HCT116 (cell line): ENCODE data around the gene GMDS. TPM values are rescaled to one million over a fixed set of nuclear protein-coding genes. Genes with fewer than 3 reads are reported as not detected.

Experiments
- ATAC-seq: fragments of 200-7000 bp; cut with Tn5 transposase; 2 replicates; pipeline ENCODE4 v1.9.1; 2020; ENCODE audit warnings: mild to moderate bottlenecking, moderate library complexity
- BruUV-seq: library from RNA; stranded (reverse); fragments of 400-500 nt; replicated peaks from 2 replicates; lab custom pipeline; 2021; lab: Mats Ljungman, UMichigan
- CTCF ChIA-PET: fragments of 300-600 bp; sonication (Branson Sonifier 250); formaldehyde crosslinking; loops from one replicate; lab custom pipeline; 2021; ENCODE audit warnings: antibody characterized with exemption; lab: Charles Lee
- POLR2A ChIA-PET: fragments of 300-600, 350-600 bp; sonication (Branson Sonifier 250); formaldehyde crosslinking; loops from one replicate; lab custom pipeline; 2021; ENCODE audit warnings: antibody characterized with exemption; lab: Charles Lee
- RAD21 ChIA-PET, 2 experiments: fragments of 300-600 bp; sonication (Branson Sonifier 250); formaldehyde crosslinking; loops; one replicate each; lab custom pipeline; 2023; ENCODE audit warnings: low total read pairs in 2 of 2; ENCODE audit not compliant: uncharacterized antibody in 2 of 2, unreplicated experiment in 2 of 2, low non-redundant PET in 1 of 2; lab: Charles Lee
- DNase-seq: peaks from one replicate; pipeline ENCODE4 v3.0.0-alpha.2; 2010; ENCODE audit warnings: low read depth, low spot score
- H2AFZ ChIP-seq: fragments of 200-600 bp; shearing (Covaris generic), sonication (generic); 2 replicates; pipeline ENCODE4 v1.6.1; 2017; ENCODE audit warnings: low read depth, mixed run types, mixed read lengths, antibody characterized with exemption, low read length; ENCODE audit not compliant: poor library complexity, severe bottlenecking
- H3K27ac ChIP-seq: 2 replicates; pipeline ENCODE4 v1.5.1; 2012; ENCODE audit warnings: low read depth, low read length
- H3K27me3 ChIP-seq: fragments of 200-600 bp; sonication (generic); 2 replicates; pipeline ENCODE4 v1.6.1; 2016; ENCODE audit warnings: mixed run types, low read length, mixed read lengths; ENCODE audit not compliant: insufficient read depth
- H3K36me3 ChIP-seq, 2 experiments: fragments of 200-500 bp in 1 of 2; fragments of 200-600 bp in 1 of 2; sonication (Bioruptor generic) in 1 of 2; sonication (generic) in 1 of 2; 2 replicates each; pipeline versions ENCODE4 v1.5.1 to v1.6.1; 2014 to 2016; ENCODE audit warnings: low read length in 2 of 2, inconsistent platforms in 1 of 2, mixed read lengths in 1 of 2, mixed run types in 1 of 2; ENCODE audit not compliant: insufficient read depth in 2 of 2, control insufficient read depth in 1 of 2
- H3K4me1 ChIP-seq, 2 experiments: fragments of 200-600 bp in 1 of 2; sonication (generic) in 1 of 2; 2 replicates each; pipeline versions ENCODE4 v1.5.1 to v1.6.1; 2012 to 2017; ENCODE audit warnings: low read length in 2 of 2, inconsistent platforms in 1 of 2, mild to moderate bottlenecking in 1 of 2, mixed read lengths in 1 of 2, mixed run types in 1 of 2, moderate library complexity in 1 of 2; ENCODE audit not compliant: insufficient read depth in 2 of 2, control insufficient read depth in 1 of 2
- H3K4me2 ChIP-seq: fragments of 200-600 bp; sonication (generic); 2 replicates; pipeline ENCODE4 v1.6.1; 2017; ENCODE audit warnings: mixed run types, low read length, mixed read lengths
- H3K4me3 ChIP-seq, 2 experiments: fragments of 200-600 bp in 1 of 2; sonication (generic) in 1 of 2; replicated peaks in 1 of 2; 2 replicates each; pipeline ENCODE4 v1.5.1; 2011 to 2016; ENCODE audit warnings: low read length in 2 of 2, control low read depth in 1 of 2, low read depth in 1 of 2, mild to moderate bottlenecking in 1 of 2, mixed read lengths in 1 of 2, mixed run types in 1 of 2
- H3K79me2 ChIP-seq: fragments of 200-600 bp; sonication (generic); 2 replicates; pipeline ENCODE4 v1.6.1; 2017; ENCODE audit warnings: mild to moderate bottlenecking, mixed run types, low read length, moderate library complexity, mixed read lengths; ENCODE audit not compliant: insufficient read depth
- H3K9ac ChIP-seq: fragments of 200-600 bp; sonication (generic); 2 replicates; pipeline ENCODE4 v1.6.1; 2016; ENCODE audit warnings: low read length, mixed read lengths
- H3K9me2 ChIP-seq: fragments of 200-600 bp; sonication (generic), shearing (Covaris generic); 2 replicates; pipeline ENCODE4 v1.6.1; 2017; ENCODE audit warnings: mixed run types, mild to moderate bottlenecking, moderate library complexity; ENCODE audit not compliant: insufficient read depth
- H3K9me3 ChIP-seq, 2 experiments: fragments of 200-500 bp in 1 of 2; fragments of 200-600 bp in 1 of 2; sonication (Bioruptor generic) in 1 of 2; sonication (generic) in 1 of 2; 2 replicates each; pipeline ENCODE4 v1.6.1; 2014 to 2017; ENCODE audit warnings: low read length in 2 of 2, mixed read lengths in 2 of 2, inconsistent platforms in 1 of 2, low read depth in 1 of 2, mild to moderate bottlenecking in 1 of 2, mixed run types in 1 of 2, moderate library complexity in 1 of 2; ENCODE audit not compliant: control insufficient read depth in 1 of 2, insufficient read depth in 1 of 2
- H4K20me1 ChIP-seq: fragments of 200-600 bp; sonication (generic), shearing (Covaris generic); 2 replicates; pipeline ENCODE4 v1.6.1; 2017; ENCODE audit warnings: mixed run types, mild to moderate bottlenecking, moderate library complexity; ENCODE audit not compliant: insufficient read depth
- CEBPB ChIP-seq: IDR thresholded peaks from 2 replicates; pipeline ENCODE4 v1.6.1; 2012; ENCODE audit warnings: low read depth
- EGR1 ChIP-seq: IDR thresholded peaks from 2 replicates; pipeline ENCODE4 v1.6.1; 2012; ENCODE audit warnings: low read depth
- ELF1 ChIP-seq: IDR thresholded peaks from 2 replicates; pipeline ENCODE4 v1.6.1; 2012; ENCODE audit warnings: low read depth, borderline replicate concordance
- EZH2 ChIP-seq: fragments of 200-600 bp; sonication (generic); IDR thresholded peaks from 2 replicates; pipeline ENCODE4 v1.6.1; 2017; ENCODE audit warnings: antibody characterized with exemption, mixed run types
- MAX ChIP-seq: IDR thresholded peaks from 2 replicates; pipeline ENCODE4 v1.6.1; 2012
- POLR2AphosphoS5 ChIP-seq: IDR thresholded peaks from 2 replicates; pipeline ENCODE4 v1.6.1; 2011; ENCODE audit warnings: mild to moderate bottlenecking, low read depth, low read length, moderate library complexity
- RAD21 ChIP-seq: IDR thresholded peaks from 2 replicates; pipeline ENCODE4 v1.6.1; 2012; ENCODE audit warnings: low read depth, mild to moderate bottlenecking
- SIN3A ChIP-seq: IDR thresholded peaks from 2 replicates; pipeline ENCODE4 v1.6.1; 2012; ENCODE audit warnings: low read depth
- SRF ChIP-seq: IDR thresholded peaks from 2 replicates; pipeline ENCODE4 v1.6.1; 2012; ENCODE audit warnings: low read depth
- TCF7L2 ChIP-seq: IDR thresholded peaks from 2 replicates; pipeline ENCODE4 v1.7.0; 2011; ENCODE audit warnings: borderline replicate concordance, inconsistent platforms; ENCODE audit not compliant: insufficient read depth, insufficient read length; ENCODE audit errors: extremely low read depth
- YY1 ChIP-seq: IDR thresholded peaks from 2 replicates; pipeline ENCODE4 v1.6.1; 2011; ENCODE audit warnings: low read length, low read depth, moderate library complexity, mild to moderate bottlenecking; ENCODE audit not compliant: insufficient replicate concordance; ENCODE audit errors: extremely low read depth
- ZFX ChIP-seq: fragments of 450-650 bp; IDR thresholded peaks from 2 replicates; pipeline ENCODE4 v1.6.1; 2017
- intact Hi-C: fragments of 100-400 bp; cut with micrococcal nuclease; formaldehyde crosslinking; loops from 2 replicates; pipeline ENCODE4 v1.10.0; 2022
- total RNA-seq: library from RNA; stranded (reverse); gene quantifications from one replicate; pipeline ENCODE4 v1.2.1, GENCODE V29; 2021; ENCODE audit not compliant: unreplicated experiment
- TF ChIP-seq, protein P1 (sequence below): IDR thresholded peaks from 2 replicates; pipeline ENCODE4 v1.6.1; 2012; ENCODE audit warnings: low read depth

GMDS gene
- total RNA-seq, 1 experiment from 2014 or later: 34.4 TPM

DNA sequence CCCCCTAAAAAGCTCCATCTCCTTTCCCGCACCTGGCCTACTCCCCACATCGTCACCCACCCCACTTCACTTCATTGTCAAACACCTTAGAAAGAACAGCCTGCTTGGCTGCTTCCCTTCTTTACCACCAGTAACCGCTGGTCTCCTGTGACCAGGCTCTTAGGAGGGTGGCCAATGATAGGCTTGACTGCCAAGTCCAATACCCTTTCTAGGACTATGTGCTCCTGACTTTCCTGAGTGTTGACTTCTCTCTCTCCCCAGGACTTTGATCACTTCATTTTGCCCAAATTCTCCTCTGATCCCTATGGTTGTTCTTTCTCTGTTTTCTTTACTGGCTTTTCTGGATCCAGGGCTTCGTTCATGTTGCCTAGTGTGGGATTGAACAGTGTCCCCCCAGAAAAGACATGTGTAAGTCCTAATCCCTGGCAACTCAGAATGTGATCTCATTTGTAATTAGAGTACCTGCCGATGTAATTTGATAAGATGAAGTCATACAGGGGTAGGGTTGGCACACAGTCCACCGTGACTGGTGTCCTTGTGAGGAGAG, 254.0 kb downstream of the GMDS start:
- Histone ChIP-seq H3K4me1 (no peaks in the 10 kb centered on the region), H3K9me2 (no peaks in the 10 kb centered on the region), H3K9ac (no peak overlapping the region), H3K27me3 (no peaks in the 10 kb centered on the region), H4K20me1 (no peaks in the 10 kb centered on the region), H3K27ac (no peak overlapping the region), H2AFZ (no peak overlapping the region), H3K36me3 (no peaks in the 10 kb centered on the region), H3K4me2 (no peak overlapping the region), H3K4me3 (no peak overlapping the region), H3K9me3 (no peaks in the 10 kb centered on the region), H3K79me2 (no peaks in the 10 kb centered on the region)
- ATAC-seq: no peak
- no TSS peak for BruUV-seq
- ChIA-PET CTCF (no interaction called here), RAD21 (no interaction called here), POLR2A (no interaction called here)
- intact Hi-C loops: no loop called here
- TF ChIP-seq POLR2AphosphoS5: no peak
- TF ChIP-seq, protein P1, sequence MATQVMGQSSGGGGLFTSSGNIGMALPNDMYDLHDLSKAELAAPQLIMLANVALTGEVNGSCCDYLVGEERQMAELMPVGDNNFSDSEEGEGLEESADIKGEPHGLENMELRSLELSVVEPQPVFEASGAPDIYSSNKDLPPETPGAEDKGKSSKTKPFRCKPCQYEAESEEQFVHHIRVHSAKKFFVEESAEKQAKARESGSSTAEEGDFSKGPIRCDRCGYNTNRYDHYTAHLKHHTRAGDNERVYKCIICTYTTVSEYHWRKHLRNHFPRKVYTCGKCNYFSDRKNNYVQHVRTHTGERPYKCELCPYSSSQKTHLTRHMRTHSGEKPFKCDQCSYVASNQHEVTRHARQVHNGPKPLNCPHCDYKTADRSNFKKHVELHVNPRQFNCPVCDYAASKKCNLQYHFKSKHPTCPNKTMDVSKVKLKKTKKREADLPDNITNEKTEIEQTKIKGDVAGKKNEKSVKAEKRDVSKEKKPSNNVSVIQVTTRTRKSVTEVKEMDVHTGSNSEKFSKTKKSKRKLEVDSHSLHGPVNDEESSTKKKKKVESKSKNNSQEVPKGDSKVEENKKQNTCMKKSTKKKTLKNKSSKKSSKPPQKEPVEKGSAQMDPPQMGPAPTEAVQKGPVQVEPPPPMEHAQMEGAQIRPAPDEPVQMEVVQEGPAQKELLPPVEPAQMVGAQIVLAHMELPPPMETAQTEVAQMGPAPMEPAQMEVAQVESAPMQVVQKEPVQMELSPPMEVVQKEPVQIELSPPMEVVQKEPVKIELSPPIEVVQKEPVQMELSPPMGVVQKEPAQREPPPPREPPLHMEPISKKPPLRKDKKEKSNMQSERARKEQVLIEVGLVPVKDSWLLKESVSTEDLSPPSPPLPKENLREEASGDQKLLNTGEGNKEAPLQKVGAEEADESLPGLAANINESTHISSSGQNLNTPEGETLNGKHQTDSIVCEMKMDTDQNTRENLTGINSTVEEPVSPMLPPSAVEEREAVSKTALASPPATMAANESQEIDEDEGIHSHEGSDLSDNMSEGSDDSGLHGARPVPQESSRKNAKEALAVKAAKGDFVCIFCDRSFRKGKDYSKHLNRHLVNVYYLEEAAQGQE: no peak
- TF ChIP-seq RAD21: no peak
- TF ChIP-seq MAX: no peak
- TF ChIP-seq EGR1: no peak
- TF ChIP-seq SIN3A: no peak
- no peak for TF ChIP-seq CEBPB
- no peak for TF ChIP-seq ELF1
- TF ChIP-seq EZH2: no peak
- no peak for TF ChIP-seq TCF7L2
- no peak for TF ChIP-seq ZFX
- TF ChIP-seq SRF: no peak
- no peak for TF ChIP-seq YY1
- no peak for DNase-seq
